Stimulated activated CD8-positive, alpha-beta memory T cell treated with anti-CD3 and anti-CD28 coated beads, Interleukin-4, amount 100 ng/mL, for 4 hours (primary cell): Measurements from ENCODE around the gene CPNE2.
"Not testable (repeated sequence)": the region's sequence is repeated elsewhere in the genome, so short reads cannot be mapped to it uniquely, and the experiment has no call there.

Experiments used
- DNase-seq, 2 donors: peaks; one replicate each; pipeline ENCODE4 v3.0.0-alpha.2; 2020; ENCODE audit warnings: low read depth in 2 of 2, low spot score in 1 of 2

CPNE2 gene

DNA sequence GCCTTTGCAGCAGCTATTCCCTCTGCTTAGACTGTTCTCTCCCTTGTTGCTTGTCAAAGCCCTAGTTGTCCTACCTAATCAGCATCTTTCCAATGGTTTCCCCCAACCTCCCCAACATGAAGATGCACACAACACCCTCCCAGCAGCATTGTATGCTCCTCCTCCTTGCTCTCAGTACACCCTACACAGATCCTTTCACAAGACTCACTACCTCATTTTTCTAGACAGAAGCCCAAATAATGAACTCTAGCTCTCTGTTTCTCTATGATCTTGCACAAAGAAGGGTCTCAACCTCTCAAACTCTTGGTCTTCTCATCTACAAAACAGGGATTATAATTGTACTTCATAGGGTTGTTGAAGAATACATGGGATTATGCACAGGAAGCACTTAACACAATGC, 74.1 kb downstream of the CPNE2 start:
- no peak for DNase-seq

DNA sequence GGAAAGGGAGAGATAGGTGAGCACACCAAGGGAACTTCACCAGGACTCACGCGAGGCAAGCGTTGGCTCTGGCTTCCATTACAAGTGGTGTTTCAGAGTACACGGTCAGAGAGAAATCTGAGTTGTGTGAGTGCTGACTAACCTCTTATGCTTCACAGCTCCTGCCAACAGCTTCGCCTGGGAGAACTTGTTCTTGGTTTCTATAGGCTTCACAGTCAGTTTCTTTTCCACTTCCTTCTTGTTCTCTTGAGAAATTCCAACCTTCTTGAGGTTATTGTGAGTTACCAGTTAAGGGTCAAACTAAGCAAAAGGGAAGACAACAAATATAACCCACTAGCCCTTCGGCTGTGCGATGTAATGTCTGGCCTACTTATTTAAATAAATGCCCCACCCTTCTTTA, 74.6 kb downstream of the CPNE2 start:
- DNase-seq: no peak

DNA sequence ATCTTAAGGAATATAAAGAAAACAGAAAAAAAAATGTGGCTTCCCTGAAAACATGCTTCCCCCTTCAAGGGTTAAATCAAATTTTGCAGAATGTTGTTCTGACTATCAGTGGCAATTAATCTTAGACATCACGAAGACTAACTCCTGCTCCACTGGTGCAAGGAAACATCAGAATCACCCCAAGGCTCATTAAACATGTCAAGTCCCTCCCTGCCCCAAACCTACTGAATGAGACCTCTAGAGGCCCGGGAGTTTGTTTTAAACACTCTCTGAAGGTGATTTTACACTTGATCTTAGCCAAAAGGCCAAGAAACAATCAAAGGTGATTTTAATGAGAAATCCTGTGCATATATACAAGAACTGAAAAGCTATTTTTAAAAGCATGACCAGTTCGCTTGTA, 75.2 kb downstream of the CPNE2 start:
- DNase-seq: no peak

GRCh38 chr16:57167953-57168352, 75.6 kb downstream of the CPNE2 start:
- DNase-seq: no peak

GRCh38 chr16:57169327-57169726, 76.9 kb downstream of the CPNE2 start:
- no peak for DNase-seq

DNA sequence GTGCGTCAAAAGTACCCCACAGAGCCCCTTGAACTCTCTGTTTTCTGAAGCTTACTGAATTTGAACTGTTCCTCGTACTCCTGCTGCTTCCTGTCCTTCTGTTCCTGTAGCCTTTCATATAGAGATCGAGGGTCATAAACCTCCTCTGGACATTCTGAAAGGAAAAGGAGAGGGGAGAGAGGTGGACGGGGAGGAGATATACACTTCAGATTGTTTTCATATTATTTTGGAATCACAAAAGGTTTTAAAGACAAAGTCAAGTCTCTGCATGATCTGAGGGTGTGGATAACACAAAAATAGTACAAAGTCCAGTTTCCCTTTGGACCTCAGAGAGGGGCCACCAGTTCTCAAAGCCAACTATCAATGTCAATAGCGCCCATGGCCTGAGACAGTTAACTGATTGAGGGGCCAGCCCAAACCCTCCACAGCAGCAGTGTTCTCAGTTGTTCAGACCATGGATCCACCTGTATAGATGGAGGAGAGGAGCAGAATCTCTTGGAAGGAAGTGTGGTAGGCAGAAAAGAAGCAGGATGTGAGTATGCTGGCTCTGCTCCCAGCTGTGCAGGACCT, 80.4 kb downstream of the CPNE2 start:
- no peak for DNase-seq

- no peak for DNase-seq
Observed at GRCh38 chr16:57175896-57176295, 83.5 kb downstream of the CPNE2 start.

DNA sequence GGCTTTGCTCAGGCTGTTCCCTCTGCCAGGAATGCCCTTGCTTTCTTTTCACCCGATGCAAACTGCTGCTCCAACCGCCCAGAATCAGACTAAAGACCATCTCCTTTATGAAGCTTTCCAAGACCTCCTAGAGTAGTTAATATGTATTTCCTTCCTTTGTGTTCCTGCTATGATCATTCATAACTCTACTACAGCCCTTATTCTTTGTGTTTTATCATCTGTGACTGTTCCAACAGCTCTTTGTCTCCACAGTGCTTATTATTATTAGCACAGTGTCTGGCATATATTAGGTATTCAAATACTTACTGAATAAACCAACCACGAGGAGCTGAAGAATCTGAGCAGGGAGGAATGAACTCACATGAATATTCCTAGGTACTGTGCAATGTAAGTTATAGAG, 85.8 kb downstream of the CPNE2 start:
- DNase-seq: no peak

- DNase-seq: no peak
Observed at GRCh38 chr16:57178793-57179212, 86.4 kb downstream of the CPNE2 start.

GRCh38 chr16:57179215-57179828, 86.9 kb downstream of the CPNE2 start:
- DNase-seq: no peak

- DNase-seq: no peak
Observed at GRCh38 chr16:57184113-57184512, 91.7 kb downstream of the CPNE2 start.

DNA sequence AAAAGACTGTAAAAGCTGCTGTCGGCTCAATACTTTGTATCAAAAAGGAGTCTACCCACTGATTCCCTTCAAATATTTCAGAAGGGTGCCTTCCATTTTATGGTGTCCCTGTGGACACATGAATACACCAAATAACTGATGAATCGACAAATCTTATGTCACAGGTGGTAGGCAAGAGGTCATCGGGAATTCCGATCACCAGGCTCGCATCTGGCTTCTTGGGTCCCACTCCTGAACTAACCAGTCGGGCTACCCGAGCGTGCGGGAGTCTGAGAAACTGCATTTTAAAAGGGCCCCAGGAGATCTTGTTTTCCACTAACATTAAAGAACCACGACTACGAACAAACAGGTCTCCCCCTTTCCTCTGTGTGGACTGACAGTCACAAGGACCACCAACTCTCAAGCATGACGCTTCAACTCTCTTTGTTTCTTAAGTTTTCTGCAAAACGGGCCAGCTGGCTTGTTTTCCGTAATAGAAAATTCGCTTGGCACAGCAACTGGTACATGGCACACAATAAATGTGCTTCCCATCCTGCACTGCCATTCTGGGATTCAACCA, 92.6 kb downstream of the CPNE2 start:
- DNase-seq: no peak

GRCh38 chr16:57185446-57185944, 93.1 kb downstream of the CPNE2 start:
- DNase-seq: no peak

DNA sequence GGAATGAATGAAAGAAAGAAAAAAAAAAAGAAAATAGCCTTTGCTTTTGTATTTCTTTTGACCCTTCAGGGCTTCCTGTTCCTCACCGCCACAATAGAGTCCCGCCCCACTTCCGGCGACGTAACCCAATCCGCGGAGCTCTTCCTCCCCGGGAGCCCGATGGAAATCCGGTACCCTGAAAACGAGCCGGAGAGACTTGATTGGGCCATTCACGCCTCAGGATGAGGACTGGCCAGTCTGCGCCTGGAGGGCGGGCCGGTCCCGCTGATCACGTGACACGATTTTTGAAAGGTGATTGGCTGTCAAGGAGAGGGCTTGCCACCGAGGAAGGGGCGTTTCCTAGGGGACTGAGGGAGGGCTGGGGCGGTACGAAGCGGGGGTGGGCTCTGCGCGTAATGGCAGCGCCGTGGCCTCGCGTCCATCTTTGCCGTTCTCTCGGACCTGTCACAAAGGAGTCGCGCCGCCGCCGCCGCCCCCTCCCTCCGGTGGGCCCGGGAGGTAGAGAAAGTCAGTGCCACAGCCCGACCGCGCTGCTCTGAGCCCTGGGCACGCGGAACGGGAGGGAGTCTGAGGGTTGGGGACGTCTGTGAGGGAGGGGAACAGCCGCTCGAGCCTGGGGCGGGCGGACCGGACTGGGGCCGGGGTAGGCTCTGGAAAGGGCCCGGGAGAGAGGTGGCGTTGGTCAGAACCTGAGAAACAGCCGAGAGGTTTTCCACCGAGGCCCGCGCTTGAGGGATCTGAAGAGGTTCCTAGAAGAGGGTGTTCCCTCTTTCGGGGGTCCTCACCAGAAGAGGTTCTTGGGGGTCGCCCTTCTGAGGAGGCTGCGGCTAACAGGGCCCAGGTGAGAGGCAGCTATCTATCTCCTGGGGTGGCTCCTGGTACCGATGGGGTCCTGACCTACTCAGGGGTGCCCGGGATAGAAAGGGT, 93.8 kb downstream of the CPNE2 start, which contains the start of the genes PSME3IP1 and RSPRY1:
TSS of gene PSME3IP1 (minus strand) at position 95 of the 927 bp plus-strand sequence. CDS start 12,185 bp downstream, outside the sequence.
TSS of gene RSPRY1 (plus strand) at position 385 of the 927 bp plus-strand sequence. CDS start 18,330 bp downstream, outside the sequence.
- peak; percentile 92 to 98 for DNase-seq

DNA sequence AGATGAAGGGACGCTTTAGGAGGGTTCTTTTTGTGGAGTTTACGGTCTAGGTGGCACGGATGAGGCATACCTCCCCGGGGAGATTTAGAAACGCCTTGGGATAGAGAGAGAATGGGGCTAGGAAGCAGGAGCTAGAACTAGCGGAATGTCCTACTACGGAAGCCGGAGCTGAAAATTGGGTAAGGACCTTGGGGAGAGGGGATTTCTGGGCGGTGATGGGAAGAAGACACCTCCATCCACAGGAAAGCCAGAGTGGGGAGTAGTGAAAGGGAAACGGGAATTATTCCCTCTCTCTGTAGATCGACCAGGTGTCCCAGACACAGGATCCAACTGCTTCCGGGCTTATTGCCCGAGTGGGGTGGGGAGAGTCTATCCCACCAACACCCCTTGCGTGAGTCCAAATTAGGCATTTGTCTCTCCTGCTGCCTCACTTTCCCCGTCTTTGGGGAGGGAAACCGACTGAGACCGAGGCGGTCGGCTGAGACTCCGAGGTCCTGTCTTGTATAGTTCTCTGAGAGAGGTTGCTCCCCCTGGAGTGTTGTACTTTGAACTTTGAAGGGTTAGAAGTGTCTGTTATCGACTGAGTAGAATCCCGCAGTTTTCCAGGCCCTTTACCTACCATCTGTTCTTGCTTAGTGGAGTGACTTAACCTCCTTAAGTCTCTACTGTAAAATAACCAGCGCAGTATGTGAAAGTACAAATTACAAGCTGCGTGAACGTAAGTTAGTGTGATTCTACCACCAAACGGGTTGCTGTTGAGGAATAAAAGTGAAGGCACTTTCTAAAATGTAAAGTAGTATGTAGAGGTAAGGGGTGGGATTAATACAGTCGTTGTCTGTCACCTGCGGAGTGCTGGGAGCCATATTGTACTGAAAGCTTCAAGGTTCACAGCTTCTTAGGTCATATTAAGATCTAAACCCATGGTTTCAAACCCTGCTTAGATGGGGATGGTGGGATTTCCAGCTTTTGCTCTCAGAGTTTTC, 94.8 kb downstream of the CPNE2 start:
- no peak for DNase-seq

DNA sequence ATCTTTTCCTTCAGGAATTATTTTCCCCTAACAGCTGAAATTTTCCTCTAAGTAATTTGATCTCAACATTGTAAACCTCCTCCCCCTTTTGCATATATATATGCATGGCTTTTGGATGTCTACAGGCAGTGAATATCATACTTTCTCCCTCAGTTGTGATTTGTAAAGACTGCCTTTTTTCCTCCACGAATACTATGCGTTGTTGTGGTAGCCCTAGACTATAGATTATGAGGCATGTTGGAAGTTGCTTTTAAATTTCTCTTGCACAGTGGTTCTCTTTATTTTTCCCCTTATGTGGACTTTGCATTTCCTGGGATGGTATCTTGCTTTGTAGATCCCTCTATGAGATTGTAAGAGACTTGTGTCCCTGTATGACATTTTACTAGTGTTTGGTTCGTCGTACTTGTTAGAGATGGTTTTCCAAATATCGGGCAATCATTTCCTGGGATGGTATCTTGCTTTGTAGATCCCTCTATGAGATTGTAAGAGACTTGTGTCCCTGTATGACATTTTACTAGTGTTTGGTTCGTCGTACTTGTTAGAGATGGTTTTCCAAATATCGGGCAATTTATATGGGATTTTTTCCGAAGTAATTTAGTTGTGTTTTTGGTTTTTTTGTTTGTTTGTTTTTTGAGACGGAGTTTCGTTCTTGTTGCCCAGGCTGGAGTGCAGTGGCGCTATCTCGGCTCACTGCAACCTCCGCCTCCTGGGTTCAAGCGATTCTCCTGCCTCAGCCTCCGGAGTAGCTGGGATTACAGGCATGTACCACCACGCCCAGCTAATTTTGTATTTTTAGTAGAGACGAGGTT, 95.7 kb downstream of the CPNE2 start:
- not testable (repeated sequence) for DNase-seq

DNA sequence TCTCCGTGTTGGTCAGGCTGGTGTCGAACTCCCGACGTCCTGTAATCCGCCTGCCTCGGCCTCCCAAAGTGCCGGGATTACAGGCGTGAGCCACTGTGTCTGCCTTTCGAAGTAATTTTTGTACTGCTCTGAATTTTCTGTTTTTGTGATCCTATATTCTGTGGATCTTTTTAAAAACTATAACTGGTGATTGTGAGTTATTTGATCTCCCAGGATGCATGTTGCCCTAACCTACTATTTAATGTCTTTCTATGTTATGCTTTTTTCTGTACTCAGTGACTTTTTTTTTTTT, 96.3 kb downstream of the CPNE2 start:
- no peak for DNase-seq

GRCh38 chr16:57189527-57189926, 97.1 kb downstream of the CPNE2 start:
- DNase-seq: not testable (repeated sequence)

- DNase-seq: no peak
Observed at GRCh38 chr16:57190136-57190535, 97.8 kb downstream of the CPNE2 start.
